HepG2 (cell line): ENCODE data around the gene C1orf159. TPM values are rescaled to one million over a fixed set of nuclear protein-coding genes. Genes with fewer than 3 reads are reported as not detected.

Source experiments
- GABPB1 ChIP-seq: IDR thresholded peaks from 2 replicates; pipeline ENCODE4 v1.6.1; 2016; ENCODE audit warnings: mild to moderate bottlenecking, missing genetic modification reagents, moderate library complexity, missing compliant biosample characterization
- GATAD1 ChIP-seq: IDR thresholded peaks from 2 replicates; pipeline ENCODE4 v1.6.1; 2016; ENCODE audit warnings: missing genetic modification reagents, missing compliant biosample characterization
- HCFC1 ChIP-seq: fragments of 150-350 bp; IDR thresholded peaks from 2 replicates; pipeline ENCODE4 v1.6.1; 2014; ENCODE audit warnings: low read depth, low read length
- HNRNPK ChIP-seq: fragments of 200-400 bp; formaldehyde crosslinking; IDR thresholded peaks from 2 replicates; pipeline ENCODE4 v1.6.1; 2018; ENCODE audit warnings: low read length, low read depth, moderate library complexity, mild to moderate bottlenecking; ENCODE audit not compliant: poor library complexity, severe bottlenecking
- KMT2B ChIP-seq: IDR thresholded peaks from 2 replicates; pipeline ENCODE4 v1.6.1; 2016; ENCODE audit warnings: missing genetic modification reagents, missing compliant biosample characterization
- MIER2 ChIP-seq: IDR thresholded peaks from 2 replicates; pipeline ENCODE4 v1.6.1; 2016; ENCODE audit warnings: missing biosample characterization, missing genetic modification reagents
- PHF8 ChIP-seq: sonication (generic); formaldehyde crosslinking; IDR thresholded peaks from 2 replicates; pipeline ENCODE4 v1.5.0; 2020; ENCODE audit warnings: missing genetic modification reagents
- TEAD2 ChIP-seq: sonication (generic); formaldehyde crosslinking; IDR thresholded peaks from 2 replicates; pipeline ENCODE4 v1.9.0; 2021; ENCODE audit warnings: missing genetic modification reagents
- ZNF251 ChIP-seq: sonication (generic); formaldehyde crosslinking; IDR thresholded peaks from 2 replicates; pipeline ENCODE4 v1.9.0; 2021; ENCODE audit warnings: mild to moderate bottlenecking, missing genetic modification reagents
- ZNF572 ChIP-seq: sonication (generic); formaldehyde crosslinking; IDR thresholded peaks from 2 replicates; pipeline ENCODE4 v1.5.1; 2020; ENCODE audit warnings: mild to moderate bottlenecking, missing genetic modification reagents
- polyA plus RNA-seq, 8 experiments: library from polyadenylated mRNA; depleted of rRNA in 3 of 8; stranded (reverse) in 7 of 8; unstranded in 1 of 8; fragments of >200 nt; fragmentation: Illumina TruSeq in 4 of 8; extraction: Trizol in 4 of 8; gene quantifications; 2 replicates each; pipeline versions ENCODE4 v1.2.1 to v1.2.3, GENCODE V29; 2011 to 2016; ENCODE audit warnings: low read depth in 4 of 8, missing spikeins in 1 of 8, mixed read lengths in 1 of 8; ENCODE audit not compliant: insufficient read depth in 1 of 8
- total RNA-seq, 5 experiments: library from RNA; depleted of rRNA; stranded (reverse); fragments of >200 nt; fragmentation: Illumina TruSeq; extraction: Trizol; gene quantifications; 2 replicates each; pipeline ENCODE4 v1.2.3, GENCODE V29; 2016; ENCODE audit warnings: low read depth in 1 of 5
- TF ChIP-seq, protein P1 (sequence below), 2 experiments: sonication (generic) in 1 of 2; formaldehyde crosslinking in 1 of 2; IDR thresholded peaks; 2 replicates each; pipeline versions ENCODE4 v1.4.0 to v1.6.1; 2016 to 2020; ENCODE audit warnings: borderline replicate concordance in 1 of 2, low read depth in 1 of 2, mild to moderate bottlenecking in 1 of 2, missing genetic modification reagents in 1 of 2
- TF ChIP-seq, protein P2 (sequence below): IDR thresholded peaks from 2 replicates; pipeline ENCODE4 v1.6.1; 2018; ENCODE audit warnings: missing genetic modification reagents, mild to moderate bottlenecking, missing compliant biosample characterization
- TF ChIP-seq, protein P3 (sequence below), 2 experiments: sonication (generic) in 1 of 2; formaldehyde crosslinking in 1 of 2; IDR thresholded peaks; 2 replicates each; pipeline versions ENCODE4 v1.6.1 to v1.9.0; 2014 to 2022; ENCODE audit warnings: antibody characterized with exemption in 1 of 2, borderline replicate concordance in 1 of 2, inconsistent platforms in 1 of 2, low read depth in 1 of 2, missing genetic modification reagents in 1 of 2

Gene C1orf159
- total and polyA plus RNA-seq, 2 of the 13 experiments (the other 11 are each of a cell fraction or from before 2014, with no cell fraction given) = 3.8 to 6.7 TPM

DNA sequence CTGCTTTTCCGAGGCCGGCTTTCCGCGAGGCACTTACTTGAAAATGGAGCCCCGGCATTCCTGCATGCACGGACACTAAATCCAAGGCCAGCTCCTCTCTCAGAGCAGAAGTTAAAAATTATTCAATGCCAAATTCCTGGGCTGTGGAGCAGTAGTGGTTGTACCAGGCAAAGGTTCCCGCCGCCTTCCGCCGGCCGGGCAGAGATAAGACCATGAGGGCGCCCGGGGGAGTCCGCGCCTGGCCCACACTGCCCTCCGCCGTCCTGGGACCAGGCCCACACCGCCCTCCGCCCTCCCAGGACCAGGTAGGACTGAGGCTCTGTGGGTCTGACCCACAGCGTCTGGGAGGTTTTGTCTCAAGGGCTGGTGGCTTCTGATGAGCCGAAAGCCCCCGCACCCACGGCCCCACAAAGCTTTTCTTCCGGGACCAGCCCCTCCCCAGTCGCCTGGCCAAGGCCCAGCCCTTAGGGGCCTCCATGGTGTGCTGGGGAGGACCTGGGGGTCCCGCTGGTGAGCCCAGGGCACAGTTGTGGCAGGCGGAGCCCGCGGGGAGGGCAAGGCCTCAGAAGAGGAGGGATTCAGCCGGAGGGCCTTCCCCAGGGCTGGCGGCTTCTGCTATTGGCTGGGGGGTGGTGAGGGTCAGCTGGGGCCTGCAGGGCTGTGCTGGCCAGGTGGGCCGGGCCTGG lies 12.7 kb upstream of the C1orf159 start (continued):
- TF ChIP-seq, protein P1, sequence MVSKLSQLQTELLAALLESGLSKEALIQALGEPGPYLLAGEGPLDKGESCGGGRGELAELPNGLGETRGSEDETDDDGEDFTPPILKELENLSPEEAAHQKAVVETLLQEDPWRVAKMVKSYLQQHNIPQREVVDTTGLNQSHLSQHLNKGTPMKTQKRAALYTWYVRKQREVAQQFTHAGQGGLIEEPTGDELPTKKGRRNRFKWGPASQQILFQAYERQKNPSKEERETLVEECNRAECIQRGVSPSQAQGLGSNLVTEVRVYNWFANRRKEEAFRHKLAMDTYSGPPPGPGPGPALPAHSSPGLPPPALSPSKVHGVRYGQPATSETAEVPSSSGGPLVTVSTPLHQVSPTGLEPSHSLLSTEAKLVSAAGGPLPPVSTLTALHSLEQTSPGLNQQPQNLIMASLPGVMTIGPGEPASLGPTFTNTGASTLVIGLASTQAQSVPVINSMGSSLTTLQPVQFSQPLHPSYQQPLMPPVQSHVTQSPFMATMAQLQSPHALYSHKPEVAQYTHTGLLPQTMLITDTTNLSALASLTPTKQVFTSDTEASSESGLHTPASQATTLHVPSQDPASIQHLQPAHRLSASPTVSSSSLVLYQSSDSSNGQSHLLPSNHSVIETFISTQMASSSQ (IDR thresholded peaks at IDR 0.05; ENCODE audit: low read depth) = peak; percentile 42; the same call in 1 of the 2 replicates
- TF ChIP-seq, protein P1 (CRISPR knock-in tag; IDR thresholded peaks at IDR 0.05; ENCODE audit: borderline replicate concordance) = peak; percentile 44; the same call in 1 of the 2 replicates
- TF ChIP-seq GATAD1 (CRISPR knock-in tag) (0 out of 2 replicates have a peak, but pooled peaks have one; percentile 20), TEAD2 (no peak), GABPB1 (peak; percentile 57; the same call in 1 of the 2 replicates), KMT2B (CRISPR knock-in tag) (no peak), ZNF572 (CRISPR knock-in tag) (no peak), PHF8 (CRISPR knock-in tag) (peak; percentile 78), MIER2 (CRISPR knock-in tag) (no peak), HNRNPK (no peak), ZNF251 (CRISPR knock-in tag) (0 out of 2 replicates have a peak, but pooled peaks have one; percentile 38), HCFC1 (no peak)
- TF ChIP-seq, protein P2, sequence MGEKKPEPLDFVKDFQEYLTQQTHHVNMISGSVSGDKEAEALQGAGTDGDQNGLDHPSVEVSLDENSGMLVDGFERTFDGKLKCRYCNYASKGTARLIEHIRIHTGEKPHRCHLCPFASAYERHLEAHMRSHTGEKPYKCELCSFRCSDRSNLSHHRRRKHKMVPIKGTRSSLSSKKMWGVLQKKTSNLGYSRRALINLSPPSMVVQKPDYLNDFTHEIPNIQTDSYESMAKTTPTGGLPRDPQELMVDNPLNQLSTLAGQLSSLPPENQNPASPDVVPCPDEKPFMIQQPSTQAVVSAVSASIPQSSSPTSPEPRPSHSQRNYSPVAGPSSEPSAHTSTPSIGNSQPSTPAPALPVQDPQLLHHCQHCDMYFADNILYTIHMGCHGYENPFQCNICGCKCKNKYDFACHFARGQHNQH = peak; percentile 58; the same call in 1 of the 2 replicates
- TF ChIP-seq, protein P3, sequence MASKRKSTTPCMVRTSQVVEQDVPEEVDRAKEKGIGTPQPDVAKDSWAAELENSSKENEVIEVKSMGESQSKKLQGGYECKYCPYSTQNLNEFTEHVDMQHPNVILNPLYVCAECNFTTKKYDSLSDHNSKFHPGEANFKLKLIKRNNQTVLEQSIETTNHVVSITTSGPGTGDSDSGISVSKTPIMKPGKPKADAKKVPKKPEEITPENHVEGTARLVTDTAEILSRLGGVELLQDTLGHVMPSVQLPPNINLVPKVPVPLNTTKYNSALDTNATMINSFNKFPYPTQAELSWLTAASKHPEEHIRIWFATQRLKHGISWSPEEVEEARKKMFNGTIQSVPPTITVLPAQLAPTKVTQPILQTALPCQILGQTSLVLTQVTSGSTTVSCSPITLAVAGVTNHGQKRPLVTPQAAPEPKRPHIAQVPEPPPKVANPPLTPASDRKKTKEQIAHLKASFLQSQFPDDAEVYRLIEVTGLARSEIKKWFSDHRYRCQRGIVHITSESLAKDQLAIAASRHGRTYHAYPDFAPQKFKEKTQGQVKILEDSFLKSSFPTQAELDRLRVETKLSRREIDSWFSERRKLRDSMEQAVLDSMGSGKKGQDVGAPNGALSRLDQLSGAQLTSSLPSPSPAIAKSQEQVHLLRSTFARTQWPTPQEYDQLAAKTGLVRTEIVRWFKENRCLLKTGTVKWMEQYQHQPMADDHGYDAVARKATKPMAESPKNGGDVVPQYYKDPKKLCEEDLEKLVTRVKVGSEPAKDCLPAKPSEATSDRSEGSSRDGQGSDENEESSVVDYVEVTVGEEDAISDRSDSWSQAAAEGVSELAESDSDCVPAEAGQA (IDR thresholded peaks at IDR 0.05; ENCODE audit: low read depth) = no peak
- TF ChIP-seq, protein P3 (CRISPR knock-in tag; IDR thresholded peaks at IDR 0.05; ENCODE audit: borderline replicate concordance) = no peak
